Mammary epithelial cell (primary cell): Measurements from ENCODE around the gene GCC1.

Experiments used
- CTCF ChIP-seq, 2 donors: IDR thresholded peaks in 1 of 2; conservative IDR thresholded peaks in 1 of 2; 2 replicates each; pipeline ENCODE4 v1.5.1; 2011 to 2012; ENCODE audit warnings: inconsistent platforms in 2 of 2, low read length in 2 of 2, mild to moderate bottlenecking in 2 of 2, control low read depth in 1 of 2, low read depth in 1 of 2; ENCODE audit not compliant: insufficient read depth in 1 of 2; ENCODE audit errors: extremely low read depth in 1 of 2
- EZH2 ChIP-seq: IDR thresholded peaks from 2 replicates; pipeline ENCODE4 v1.6.1; 2012; ENCODE audit warnings: low read length, inconsistent platforms, borderline replicate concordance

- TF ChIP-seq CTCF (conservative IDR thresholded peaks at IDR 0.05 in 1 of 2, IDR thresholded peaks at IDR 0.05 in 1 of 2; ENCODE audit: extremely low read depth in 1 of 2, insufficient read depth in 1 of 2, low read depth in 1 of 2, low read length in 2 of 2): no peak
- TF ChIP-seq EZH2: no peak
Measured at GRCh38 chr7:127618042-127618441, 32.6 kb upstream of the GCC1 start, which contains the start of gene PAX4.
